ENCODE data around the gene PHLDA2. TPM values are rescaled to one million over a fixed set of nuclear protein-coding genes. Genes with fewer than 3 reads are reported as not detected.

PHLDA2 gene
- total and polyA plus RNA-seq, 9 of the 15 experiments (the other 6 are each of a cell fraction or from before 2014, with no cell fraction given): 0.43 to 42.4 (median 4.7) TPM

GRCh38 chr11:2927121-2927800 is 2.0 kb downstream of the PHLDA2 start:
- WGBS (ENCODE audit: insufficient coverage, low coverage, missing lambda C conversion rate): 79% methylated on average over 12 of the region's 12 CpGs
- no peaks in the 10 kb centered on the region for H3K27me3 ChIP-seq (ENCODE audit: control insufficient read depth in 2 of 2, insufficient read depth in 2 of 2, low read length in 2 of 2)
- H3K9me3 ChIP-seq (replicated peaks; ENCODE audit: control insufficient read depth, insufficient read depth, low read depth, low read length): no peaks in the 10 kb centered on the region
- TF ChIP-seq SIN3A (IDR thresholded peaks at IDR 0.05; ENCODE audit: borderline replicate concordance in 2 of 2, control insufficient read depth in 1 of 2, low read depth in 2 of 2, low read length in 2 of 2) (0 out of 4 replicates have a peak, but pooled peaks of 1 of the 2 experiments have one; percentile 28), ZNF436 (CRISPR knock-in tag; IDR thresholded peaks at IDR 0.05) (no peak), KDM5B (IDR thresholded peaks at IDR 0.05; ENCODE audit: insufficient replicate concordance, low read depth, low read length) (peak; percentile 4), RBFOX2 (IDR thresholded peaks at IDR 0.05; ENCODE audit: low read depth, low read length) (peak; percentile 7; the same call in 1 of the 2 replicates), IRF2 (CRISPR knock-in tag; IDR thresholded peaks at IDR 0.05) (no peak), ELF4 (CRISPR knock-in tag; IDR thresholded peaks at IDR 0.05) (no peak), POLR2G (IDR thresholded peaks at IDR 0.05; ENCODE audit: low read depth, low read length) (0 out of 2 replicates have a peak, but pooled peaks have one; percentile 12), ATF4 (CRISPR knock-in tag; IDR thresholded peaks at IDR 0.05) (no peak), ZNF57 (CRISPR knock-in tag; IDR thresholded peaks at IDR 0.05) (no peak), ZNF165 (CRISPR knock-in tag; IDR thresholded peaks at IDR 0.05; ENCODE audit: borderline replicate concordance) (no peak)
- H3K9me1 ChIP-seq (ENCODE audit: control insufficient read depth, insufficient read depth, low read length): no peaks in the 10 kb centered on the region
- intact Hi-C loops (cut with micrococcal nuclease): no loop called here
- no TSS peak for BruUV-seq (replicated peaks)
- no peak overlapping the region for H3K27ac ChIP-seq (ENCODE audit: extremely low read depth, low read depth, low read length)
- H3K36me3 ChIP-seq (ENCODE audit: control insufficient read depth, insufficient read depth, low read length): no peaks in the 10 kb centered on the region
- H3K79me2 ChIP-seq (ENCODE audit: control insufficient read depth, insufficient read depth, low read length): peaks cover 15% of the 10 kb centered on the region; the same call in 2 of the 3 replicates
- ATAC-seq (no peak), DNase-seq (ENCODE audit: extremely low read depth in 1 of 4, low spot score in 3 of 4) (no peak), FAIRE-seq (no peak)
- peaks cover 10 to 63% of the 10 kb centered on the region in 2 experiments; a peak in 4 of 5 replicates for H3K4me1 ChIP-seq (replicated peaks in 1 of 2; ENCODE audit: control insufficient read depth in 2 of 2, insufficient read depth in 2 of 2, low read length in 2 of 2)
- peaks cover 13% of the 10 kb centered on the region for H4K20me1 ChIP-seq (replicated peaks; ENCODE audit: control insufficient read depth, insufficient read depth, low read length)
- no peak overlapping the region for H2AFZ ChIP-seq (ENCODE audit: low read depth, low read length)
- H3K4me2 ChIP-seq (ENCODE audit: insufficient read depth, low read length): peak overlapping the region; percentile 88
- CTCF ChIA-PET (ENCODE audit: low intra/inter-chr PET ratio): interaction anchor here (5.2 kb wide), 1 partner anchor 394 kb away, joined by 59 read pairs; no protein-coding TSS in a partner anchor
- POLR2A ChIA-PET: interaction anchor here (0.6 to 1.4 kb wide), 6 partner anchors 9 to 448 kb away, joined by 3 to 9 read pairs (median 4); no protein-coding TSS in a partner anchor
- H3K9ac ChIP-seq (ENCODE audit: insufficient read depth in 1 of 2, low read depth in 2 of 2, low read length in 2 of 2): peak overlapping the region in 1 of 2 experiments; percentile 94; a peak in 2 of 4 replicates
- in situ Hi-C loops (cut with MboI): no loop called here
- H3K4me3 ChIP-seq: no peak overlapping the region; the same call in 1 of the 2 replicates

Data from K562 (cell line).